Activated naive CD8-positive, alpha-beta T cell treated with anti-CD3 and anti-CD28 coated beads, Interleukin-2, amount 50 U/mL, for 24 hours (primary cell): ENCODE results near the gene ATP10D.
"Not testable (repeated sequence)": the region's sequence is repeated elsewhere in the genome, so short reads cannot be mapped to it uniquely, and the experiment has no call there.

Experiments
- ATAC-seq: fragments of 150-1000 bp; cut with Tn5 transposase; one replicate; pipeline ENCODE4 v1.10.0; 2021
- DNase-seq: peaks from one replicate; pipeline ENCODE4 v3.0.0; 2021
- H3K27ac Mint-ChIP-seq: one replicate; pipeline ENCODE4 v1.8.0; 2021; ENCODE audit warnings: mild to moderate bottlenecking, mixed read lengths
- H3K27me3 Mint-ChIP-seq: one replicate; pipeline ENCODE4 v1.8.0; 2021; ENCODE audit warnings: mixed read lengths
- H3K36me3 Mint-ChIP-seq: one replicate; pipeline ENCODE4 v1.8.0; 2021; ENCODE audit warnings: low read depth, mixed read lengths
- H3K4me1 Mint-ChIP-seq: one replicate; pipeline ENCODE4 v1.8.0; 2021; ENCODE audit warnings: mixed read lengths
- H3K4me3 Mint-ChIP-seq: one replicate; pipeline ENCODE4 v1.8.0; 2021; ENCODE audit warnings: mild to moderate bottlenecking, moderate library complexity, mixed read lengths
- H3K9me3 Mint-ChIP-seq: one replicate; pipeline ENCODE4 v1.8.0; 2021; ENCODE audit warnings: mixed read lengths

Gene ATP10D

GRCh38 chr4:47475411-47475810, 9.7 kb upstream of the ATP10D start:
- Mint-ChIP-seq H3K36me3 (no peaks in the 10 kb centered on the region), H3K27ac (no peak overlapping the region), H3K4me1 (no peaks in the 10 kb centered on the region), H3K9me3 (no peaks in the 10 kb centered on the region), H3K4me3 (no peak overlapping the region), H3K27me3 (peaks cover 2% of the 10 kb centered on the region)
- no peak for DNase-seq
- ATAC-seq: no peak

- DNase-seq (no peak), ATAC-seq (no peak)
- Mint-ChIP-seq H3K4me3 (no peak overlapping the region), H3K27ac (no peak overlapping the region), H3K9me3 (no peaks in the 10 kb centered on the region), H3K4me1 (peaks cover 7% of the 10 kb centered on the region), H3K27me3 (peaks cover 2% of the 10 kb centered on the region), H3K36me3 (no peaks in the 10 kb centered on the region)
Observed at GRCh38 chr4:47478804-47479203, 6.3 kb upstream of the ATP10D start.

- ATAC-seq (no peak), DNase-seq (no peak)
- H3K4me3 Mint-ChIP-seq: no peak overlapping the region
- H3K9me3 Mint-ChIP-seq: no peaks in the 10 kb centered on the region
- no peak overlapping the region for H3K27ac Mint-ChIP-seq
- peaks cover 2% of the 10 kb centered on the region for H3K27me3 Mint-ChIP-seq
- H3K36me3 Mint-ChIP-seq: no peaks in the 10 kb centered on the region
- peaks cover 23% of the 10 kb centered on the region for H3K4me1 Mint-ChIP-seq
Observed at GRCh38 chr4:47482326-47482725, 2.7 kb upstream of the ATP10D start.

- Mint-ChIP-seq H3K27me3 (peaks cover 2% of the 10 kb centered on the region), H3K4me3 (no peak overlapping the region), H3K9me3 (no peaks in the 10 kb centered on the region)
Observed at GRCh38 chr4:47483745-47484144, 1.3 kb upstream of the ATP10D start.

GRCh38 chr4:47484168-47484567, 907 bp upstream of the ATP10D start:
- DNase-seq (no peak), ATAC-seq (no peak)
- H3K4me3 Mint-ChIP-seq: peak overlapping the region; percentile 84
- no peaks in the 10 kb centered on the region for H3K36me3 Mint-ChIP-seq
- H3K9me3 Mint-ChIP-seq: no peaks in the 10 kb centered on the region
- peak overlapping the region; percentile 66 for H3K27ac Mint-ChIP-seq
- peaks cover 27% of the 10 kb centered on the region for H3K4me1 Mint-ChIP-seq
- peaks cover 2% of the 10 kb centered on the region for H3K27me3 Mint-ChIP-seq

More at GRCh38 chr4:47483745-47484144, 1.3 kb upstream of the ATP10D start:
- peaks cover 23% of the 10 kb centered on the region for H3K4me1 Mint-ChIP-seq
- H3K27ac Mint-ChIP-seq: no peak overlapping the region
- no peak for DNase-seq
- H3K36me3 Mint-ChIP-seq: no peaks in the 10 kb centered on the region
- ATAC-seq: no peak

- H3K27ac Mint-ChIP-seq: peak overlapping the region; percentile 76
- peaks cover 33% of the 10 kb centered on the region for H3K4me1 Mint-ChIP-seq
- no peaks in the 10 kb centered on the region for H3K27me3 Mint-ChIP-seq
- no peak for ATAC-seq
- no peak for DNase-seq
- peak overlapping the region; percentile 84 for H3K4me3 Mint-ChIP-seq
- H3K9me3 Mint-ChIP-seq: no peaks in the 10 kb centered on the region
- no peaks in the 10 kb centered on the region for H3K36me3 Mint-ChIP-seq
Observed at GRCh38 chr4:47485768-47486167, 693 bp downstream of the ATP10D start.

GRCh38 chr4:47486231-47486673, 1.2 kb downstream of the ATP10D start:
- Mint-ChIP-seq H3K27ac (no peak overlapping the region), H3K36me3 (no peaks in the 10 kb centered on the region), H3K4me1 (peaks cover 38% of the 10 kb centered on the region), H3K9me3 (no peaks in the 10 kb centered on the region), H3K4me3 (peak overlapping the region; percentile 84), H3K27me3 (no peaks in the 10 kb centered on the region)
- no peak for ATAC-seq
- no peak for DNase-seq

- DNase-seq, H3K27ac Mint-ChIP-seq, H3K27me3 Mint-ChIP-seq, H3K4me3 Mint-ChIP-seq, ATAC-seq, H3K9me3 Mint-ChIP-seq, H3K36me3 Mint-ChIP-seq: not testable (repeated sequence)
- H3K4me1 Mint-ChIP-seq: peaks cover 43% of the 10 kb centered on the region
Observed at GRCh38 chr4:47486727-47487126, 1.7 kb downstream of the ATP10D start.

GRCh38 chr4:47488706-47489105, 3.6 kb downstream of the ATP10D start:
- Mint-ChIP-seq H3K4me3 (no peak overlapping the region), H3K27ac (no peak overlapping the region), H3K36me3 (no peaks in the 10 kb centered on the region), H3K9me3 (no peaks in the 10 kb centered on the region), H3K27me3 (no peaks in the 10 kb centered on the region), H3K4me1 (peaks cover 44% of the 10 kb centered on the region)
- DNase-seq (no peak), ATAC-seq (no peak)

GRCh38 chr4:47490550-47490949, 5.5 kb downstream of the ATP10D start:
- H3K4me3 Mint-ChIP-seq: no peak overlapping the region
- H3K36me3 Mint-ChIP-seq: no peaks in the 10 kb centered on the region
- no peak overlapping the region for H3K27ac Mint-ChIP-seq
- peaks cover 35% of the 10 kb centered on the region for H3K4me1 Mint-ChIP-seq
- H3K27me3 Mint-ChIP-seq: no peaks in the 10 kb centered on the region
- no peak for DNase-seq
- peak; percentile 97 for ATAC-seq
- H3K9me3 Mint-ChIP-seq: no peaks in the 10 kb centered on the region

- ATAC-seq: no peak
- no peaks in the 10 kb centered on the region for H3K27me3 Mint-ChIP-seq
- H3K27ac Mint-ChIP-seq: no peak overlapping the region
- H3K36me3 Mint-ChIP-seq: no peaks in the 10 kb centered on the region
- H3K4me1 Mint-ChIP-seq: peaks cover 33% of the 10 kb centered on the region
- H3K9me3 Mint-ChIP-seq: no peaks in the 10 kb centered on the region
- no peak for DNase-seq
- no peak overlapping the region for H3K4me3 Mint-ChIP-seq
Observed at GRCh38 chr4:47493238-47494123, 8.4 kb downstream of the ATP10D start.

- Mint-ChIP-seq H3K9me3 (no peaks in the 10 kb centered on the region), H3K4me3 (no peak overlapping the region), H3K4me1 (peaks cover 34% of the 10 kb centered on the region), H3K27me3 (no peaks in the 10 kb centered on the region), H3K27ac (no peak overlapping the region), H3K36me3 (no peaks in the 10 kb centered on the region)
- DNase-seq: no peak
- ATAC-seq: no peak
Observed at GRCh38 chr4:47494124-47494430, 9.0 kb downstream of the ATP10D start.

GRCh38 chr4:47498899-47499298, 13.8 kb downstream of the ATP10D start:
- peak overlapping the region; percentile 70 for H3K27ac Mint-ChIP-seq
- H3K27me3 Mint-ChIP-seq: no peaks in the 10 kb centered on the region
- H3K4me1 Mint-ChIP-seq: peaks cover 12% of the 10 kb centered on the region
- ATAC-seq: no peak
- DNase-seq: no peak
- no peaks in the 10 kb centered on the region for H3K9me3 Mint-ChIP-seq
- H3K4me3 Mint-ChIP-seq: no peak overlapping the region
- H3K36me3 Mint-ChIP-seq: no peaks in the 10 kb centered on the region

- no peaks in the 10 kb centered on the region for H3K27me3 Mint-ChIP-seq
- DNase-seq (no peak), ATAC-seq (no peak)
- H3K36me3 Mint-ChIP-seq: no peaks in the 10 kb centered on the region
- H3K4me1 Mint-ChIP-seq: peaks cover 9% of the 10 kb centered on the region
- H3K27ac Mint-ChIP-seq: no peak overlapping the region
- no peak overlapping the region for H3K4me3 Mint-ChIP-seq
- no peaks in the 10 kb centered on the region for H3K9me3 Mint-ChIP-seq
Observed at GRCh38 chr4:47499700-47500099, 14.6 kb downstream of the ATP10D start.

GRCh38 chr4:47500776-47501175, 15.7 kb downstream of the ATP10D start:
- Mint-ChIP-seq H3K27me3 (no peaks in the 10 kb centered on the region), H3K9me3 (no peaks in the 10 kb centered on the region), H3K36me3 (no peaks in the 10 kb centered on the region), H3K27ac (no peak overlapping the region), H3K4me1 (peaks cover 9% of the 10 kb centered on the region), H3K4me3 (no peak overlapping the region)
- ATAC-seq (no peak), DNase-seq (no peak)
